Left lung (tissue), 14 donors: ENCODE measurements around the gene UNC80. TPM values are rescaled to one million over a fixed set of nuclear protein-coding genes. Genes with fewer than 3 reads are reported as not detected.

Source experiments
- ATAC-seq: fragments of 200-7000 bp; cut with Tn5 transposase; one replicate; pipeline ENCODE4 v1.9.1; 2020; ENCODE audit warnings: moderate library complexity
- DNase-seq, 4 donors: peaks; one replicate each; pipeline ENCODE4 v3.0.0-alpha.2; 2013 to 2020
- H3K27ac ChIP-seq, 2 donors: fragments of 200-600 bp; sonication (generic) in 1 of 2; one replicate each; pipeline versions ENCODE4 v1.5.0 to v1.8.0; 2020 to 2021
- H3K27me3 ChIP-seq, 2 donors: fragments of 200-600 bp; sonication (generic) in 1 of 2; one replicate each; pipeline versions ENCODE4 v1.5.0 to v1.8.0; 2020 to 2021
- H3K36me3 ChIP-seq, 2 donors: fragments of 200-600 bp; sonication (generic) in 1 of 2; one replicate each; pipeline versions ENCODE4 v1.5.0 to v1.8.0; 2020 to 2021
- H3K4me1 ChIP-seq, 2 donors: fragments of 200-600 bp; one replicate each; pipeline ENCODE4 v1.8.0; 2021
- H3K4me3 ChIP-seq, 2 donors: fragments of 200-600 bp; sonication (generic) in 1 of 2; one replicate each; pipeline versions ENCODE4 v1.5.0 to v1.8.0; 2020 to 2021; ENCODE audit warnings: mild to moderate bottlenecking in 1 of 2
- H3K9me3 ChIP-seq, 2 donors: fragments of 200-600 bp; sonication (generic) in 1 of 2; one replicate each; pipeline versions ENCODE4 v1.5.0 to v1.8.0; 2020 to 2021
- CTCF ChIP-seq, 2 donors: fragments of 200-600 bp; sonication (generic) in 1 of 2; IDR thresholded peaks; one replicate each; pipeline versions ENCODE4 v1.5.0 to v1.8.0; 2021; ENCODE audit warnings: antibody characterized with exemption in 2 of 2
- intact Hi-C, 2 donors: fragments of 100-400 bp; cut with DNase I; formaldehyde crosslinking; loops; one replicate each; pipeline versions ENCODE4 v1.11.2 to v1.14.2; 2022
- long read RNA-seq, 12 donors: library from polyadenylated mRNA in 2 of 12; unstranded in 2 of 12; transcript quantifications; one replicate each; pipeline ENCODE4 v2.0.0 and lab custom pipeline, GENCODE V29; 2019 to 2026
- polyA plus RNA-seq, 6 donors: library from polyadenylated mRNA; unstranded; fragments of 120-200 nt; gene quantifications; one replicate each; pipeline ENCODE4 v1.2.1, GENCODE V29; 2013; ENCODE audit not compliant: insufficient read length in 6 of 6
- total RNA-seq, 2 donors: library from RNA; stranded (reverse); fragmentation: NEBNext Ultra II Directional; extraction: Animal tissue kit (Norgen Biotek cat#: 25700); gene quantifications; one replicate each; pipeline ENCODE4 v1.2.1, GENCODE V29; 2021
- donor health status: DM: no; HTN: yes; CAD: no.
- donor health status: DM: no; HTN: no; CAD: no.

UNC80 gene
- total RNA-seq, result under 1 TPM in 1 of 2 donors, not detected in 1; 0.06 TPM
- polyA plus RNA-seq, result 1 to 10 TPM; 1.2 to 1.8 (median 1.4) TPM
- long read RNA-seq, donor 1, result 0 reads
- long read RNA-seq, donor 2, partial matches to known transcripts, result 6 of 6 reads
- long read RNA-seq, donor 2, other reads (novel, unspliced or antisense), result 0 of 6 reads
- long read RNA-seq, donor 3, result 0 reads
- long read RNA-seq, donor 4, result 0 reads
- long read RNA-seq, donor 5, result 0 reads
- long read RNA-seq, donor 6, result 0 reads
- long read RNA-seq, donor 7, result 0 reads
- long read RNA-seq, donor 8, result 0 reads
- long read RNA-seq, donor 9, result 0 reads
- long read RNA-seq, donor 10, result 0 reads
- long read RNA-seq, donor 11, result 0 reads
- long read RNA-seq, donor 12, result 0 reads

GRCh38 chr2:209771474-209772289, at the start of gene UNC80:
UNC80 (plus strand) TSS chr2:209771832; CDS start chr2:209772073, 241 bp downstream.
- intact Hi-C loops, result no loop called here
- no peak for TF ChIP-seq CTCF (IDR thresholded peaks at IDR 0.05)
- H3K27ac ChIP-seq, result no peak within 1 kb of the TSS
- peaks cover 17 to 46% of the 10 kb centered on the region in 2 donors for H3K27me3 ChIP-seq
- DNase-seq, result peak; percentile 57 to 88 (median 82)
- no peaks in the 10 kb centered on the region for H3K9me3 ChIP-seq
- peak within 1 kb of the TSS in 1 of 2 donors; percentile 22 for H3K4me3 ChIP-seq
- ATAC-seq, result peak; percentile 99
- peaks cover 0 to 8% of the 10 kb centered on the region in 2 donors for H3K4me1 ChIP-seq
- no peaks in the 10 kb centered on the region for H3K36me3 ChIP-seq

GRCh38 chr2:209726311-209726710, 45.3 kb upstream of the UNC80 start:
- no peak overlapping the region for H3K4me3 ChIP-seq
- H3K27ac ChIP-seq, result no peak overlapping the region
- H3K27me3 ChIP-seq, result no peaks in the 10 kb centered on the region
- TF ChIP-seq CTCF (IDR thresholded peaks at IDR 0.05), result no peak
- DNase-seq (no peak), ATAC-seq (no peak)
- no peaks in the 10 kb centered on the region for H3K9me3 ChIP-seq
- intact Hi-C loops, result no loop called here
- H3K4me1 ChIP-seq, result no peaks in the 10 kb centered on the region
- no peaks in the 10 kb centered on the region for H3K36me3 ChIP-seq

- Histone ChIP-seq H3K27ac (no peak overlapping the region), H3K4me3 (no peak overlapping the region), H3K36me3 (no peaks in the 10 kb centered on the region), H3K27me3 (no peaks in the 10 kb centered on the region), H3K4me1 (no peaks in the 10 kb centered on the region), H3K9me3 (no peaks in the 10 kb centered on the region)
- intact Hi-C loops, result no loop called here
- ATAC-seq (no peak), DNase-seq (no peak)
- TF ChIP-seq CTCF (IDR thresholded peaks at IDR 0.05), result no peak
These were observed 44.6 kb upstream of the UNC80 start for GRCh38 chr2:209727077-209727476.

- H3K4me3 ChIP-seq, result no peak overlapping the region
- DNase-seq (no peak), ATAC-seq (no peak)
- H3K27me3 ChIP-seq, result no peaks in the 10 kb centered on the region
- H3K4me1 ChIP-seq, result no peaks in the 10 kb centered on the region
- no peak overlapping the region for H3K27ac ChIP-seq
- no peaks in the 10 kb centered on the region for H3K9me3 ChIP-seq
- no peak for TF ChIP-seq CTCF (IDR thresholded peaks at IDR 0.05)
- H3K36me3 ChIP-seq, result no peaks in the 10 kb centered on the region
- intact Hi-C loops, result no loop called here
These were observed 36.8 kb upstream of the UNC80 start for GRCh38 chr2:209734805-209735204.

GRCh38 chr2:209741953-209742352, 29.7 kb upstream of the UNC80 start:
- Histone ChIP-seq H3K4me3 (no peak overlapping the region), H3K36me3 (no peaks in the 10 kb centered on the region), H3K27me3 (no peaks in the 10 kb centered on the region), H3K4me1 (no peaks in the 10 kb centered on the region), H3K9me3 (no peaks in the 10 kb centered on the region), H3K27ac (no peak overlapping the region)
- intact Hi-C loops, result no loop called here
- ATAC-seq (no peak), DNase-seq (no peak)
- no peak for TF ChIP-seq CTCF (IDR thresholded peaks at IDR 0.05)
